Left ventricle myocardium inferior (tissue), 1 donor: ENCODE results near the gene GAB2. TPM values are rescaled to one million over a fixed set of nuclear protein-coding genes. Genes with fewer than 3 reads are reported as not detected.

Experiments
- DNase-seq: peaks from one replicate; pipeline ENCODE4 v3.0.0-alpha.2; 2020
- H3K27ac ChIP-seq: fragments of 200-600 bp; replicated peaks from 2 replicates; pipeline ENCODE4 v1.8.0; 2021
- H3K27me3 ChIP-seq: fragments of 200-600 bp; 2 replicates; pipeline ENCODE4 v1.8.0; 2021; ENCODE audit warnings: low read depth
- H3K36me3 ChIP-seq: fragments of 200-600 bp; 2 replicates; pipeline ENCODE4 v1.8.0; 2021
- H3K4me1 ChIP-seq: fragments of 200-600 bp; 2 replicates; pipeline ENCODE4 v1.8.0; 2021
- H3K4me3 ChIP-seq: fragments of 200-600 bp; 2 replicates; pipeline ENCODE4 v1.8.0; 2021; ENCODE audit warnings: mild to moderate bottlenecking, moderate library complexity
- H3K9me3 ChIP-seq: fragments of 200-600 bp; replicated peaks from 2 replicates; pipeline ENCODE4 v1.8.0; 2021
- intact Hi-C: fragments of 100-400 bp; cut with micrococcal nuclease; formaldehyde crosslinking; loops from one replicate; pipeline ENCODE4 v1.11.0; 2022
- total RNA-seq: library from RNA; stranded (reverse); fragmentation: NEBNext Ultra II Directional; extraction: Animal tissue kit (Norgen Biotek cat#: 25700); gene quantifications from one replicate; pipeline ENCODE4 v1.2.1, GENCODE V29; 2021
- TF ChIP-seq, protein P1 (sequence below): fragments of 200-600 bp; IDR thresholded peaks from 2 replicates; pipeline ENCODE4 v1.8.0; 2021; ENCODE audit warnings: antibody characterized with exemption, mild to moderate bottlenecking, borderline replicate concordance
- donor health status: DM: no; HTN: yes; CAD: no; lungs with severe emphysema.

The GAB2 gene
- total RNA-seq, 1 donor from 2014 or later: 27.4 TPM

GRCh38 chr11:78315724-78316123, 101.9 kb downstream of the GAB2 start:
- Histone ChIP-seq H3K27me3 (no peaks in the 10 kb centered on the region), H3K4me1 (peaks cover 84% of the 10 kb centered on the region), H3K4me3 (no peak overlapping the region), H3K36me3 (no peaks in the 10 kb centered on the region), H3K9me3 (no peaks in the 10 kb centered on the region), H3K27ac (no peak overlapping the region)
- intact Hi-C loops: no loop called here
- DNase-seq: no peak
- TF ChIP-seq, protein P1, sequence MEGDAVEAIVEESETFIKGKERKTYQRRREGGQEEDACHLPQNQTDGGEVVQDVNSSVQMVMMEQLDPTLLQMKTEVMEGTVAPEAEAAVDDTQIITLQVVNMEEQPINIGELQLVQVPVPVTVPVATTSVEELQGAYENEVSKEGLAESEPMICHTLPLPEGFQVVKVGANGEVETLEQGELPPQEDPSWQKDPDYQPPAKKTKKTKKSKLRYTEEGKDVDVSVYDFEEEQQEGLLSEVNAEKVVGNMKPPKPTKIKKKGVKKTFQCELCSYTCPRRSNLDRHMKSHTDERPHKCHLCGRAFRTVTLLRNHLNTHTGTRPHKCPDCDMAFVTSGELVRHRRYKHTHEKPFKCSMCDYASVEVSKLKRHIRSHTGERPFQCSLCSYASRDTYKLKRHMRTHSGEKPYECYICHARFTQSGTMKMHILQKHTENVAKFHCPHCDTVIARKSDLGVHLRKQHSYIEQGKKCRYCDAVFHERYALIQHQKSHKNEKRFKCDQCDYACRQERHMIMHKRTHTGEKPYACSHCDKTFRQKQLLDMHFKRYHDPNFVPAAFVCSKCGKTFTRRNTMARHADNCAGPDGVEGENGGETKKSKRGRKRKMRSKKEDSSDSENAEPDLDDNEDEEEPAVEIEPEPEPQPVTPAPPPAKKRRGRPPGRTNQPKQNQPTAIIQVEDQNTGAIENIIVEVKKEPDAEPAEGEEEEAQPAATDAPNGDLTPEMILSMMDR: no peak

- H3K27me3 ChIP-seq: no peaks in the 10 kb centered on the region
- H3K9me3 ChIP-seq: no peaks in the 10 kb centered on the region
- H3K4me1 ChIP-seq: peaks cover 84% of the 10 kb centered on the region
- DNase-seq: no peak
- intact Hi-C loops: no loop called here
- TF ChIP-seq, protein P1: no peak
- H3K27ac ChIP-seq: peak overlapping the region; percentile 22
- no peaks in the 10 kb centered on the region for H3K36me3 ChIP-seq
- H3K4me3 ChIP-seq: no peak overlapping the region
Measured at GRCh38 chr11:78314762-78315161, 102.9 kb downstream of the GAB2 start.

DNA sequence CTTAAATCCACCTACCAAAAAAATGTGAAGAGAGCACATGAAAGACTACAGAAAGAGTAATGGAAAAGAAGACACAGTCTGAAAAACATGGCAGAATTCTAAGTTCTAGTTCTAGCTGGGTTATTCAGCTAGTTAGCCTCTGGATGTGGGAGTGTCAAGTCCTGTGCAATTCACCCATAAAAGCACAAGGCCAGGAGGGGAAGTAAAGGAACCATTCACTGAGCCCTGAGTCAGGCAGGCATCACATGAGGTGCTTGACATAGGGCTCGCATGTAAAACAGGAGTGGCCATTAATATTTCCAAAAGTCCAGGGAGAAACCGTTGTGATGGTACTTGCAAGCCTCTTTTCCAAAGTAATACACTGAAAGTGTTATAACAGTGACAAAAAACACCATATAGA, 103.7 kb downstream of the GAB2 start:
- Histone ChIP-seq H3K4me1 (peaks cover 84% of the 10 kb centered on the region), H3K27me3 (no peaks in the 10 kb centered on the region), H3K9me3 (no peaks in the 10 kb centered on the region), H3K27ac (peak overlapping the region; percentile 20), H3K4me3 (no peak overlapping the region), H3K36me3 (no peaks in the 10 kb centered on the region)
- no peak for DNase-seq
- intact Hi-C loops: no loop called here
- TF ChIP-seq, protein P1: no peak

- no peaks in the 10 kb centered on the region for H3K36me3 ChIP-seq
- no peak overlapping the region for H3K4me3 ChIP-seq
- H3K9me3 ChIP-seq: no peaks in the 10 kb centered on the region
- intact Hi-C loops: no loop called here
- H3K4me1 ChIP-seq: peaks cover 78% of the 10 kb centered on the region
- peak overlapping the region; percentile 20 for H3K27ac ChIP-seq
- TF ChIP-seq, protein P1: no peak
- H3K27me3 ChIP-seq: no peaks in the 10 kb centered on the region
- no peak for DNase-seq
Measured at GRCh38 chr11:78313181-78313795, 104.3 kb downstream of the GAB2 start.

DNA sequence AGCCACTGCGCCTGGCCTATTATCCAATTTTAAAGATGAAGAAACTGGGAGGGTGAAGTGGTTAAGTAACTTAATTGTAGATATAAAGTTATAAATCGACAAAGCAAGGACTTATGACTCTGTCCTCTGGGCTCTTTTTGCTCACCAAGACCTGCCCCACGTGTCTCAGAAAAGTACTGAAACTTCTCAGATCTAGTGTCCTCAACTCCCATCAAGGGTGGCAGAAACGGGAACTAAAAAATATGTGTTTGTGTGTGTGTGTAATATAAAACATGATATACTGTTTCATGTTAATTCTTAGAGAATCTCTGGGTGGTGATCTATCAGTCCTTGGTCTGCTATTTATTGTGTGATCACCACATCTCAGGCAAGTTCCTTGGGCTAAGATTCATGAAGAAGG, 104.9 kb downstream of the GAB2 start:
- intact Hi-C loops: no loop called here
- no peak for DNase-seq
- Histone ChIP-seq H3K36me3 (no peaks in the 10 kb centered on the region), H3K27me3 (no peaks in the 10 kb centered on the region), H3K27ac (peak overlapping the region; percentile 83), H3K9me3 (no peaks in the 10 kb centered on the region), H3K4me1 (peaks cover 72% of the 10 kb centered on the region), H3K4me3 (no peak overlapping the region)
- TF ChIP-seq, protein P1: no peak
